GM12878 (cell line): ENCODE measurements around the gene PPP1R14D. TPM values are rescaled to one million over a fixed set of nuclear protein-coding genes. Genes with fewer than 3 reads are reported as not detected.

Experiments
- CBX3 ChIP-seq: fragments of 200-600 bp; sonication (generic); IDR thresholded peaks from 2 replicates; pipeline ENCODE4 v1.6.1; 2016; ENCODE audit warnings: low read depth, borderline replicate concordance
- CBX5 ChIP-seq: sonication (generic); IDR thresholded peaks from 2 replicates; pipeline ENCODE4 v1.6.1; 2016; ENCODE audit warnings: low read depth, moderate library complexity, mild to moderate bottlenecking, inconsistent platforms
- CREM ChIP-seq: IDR thresholded peaks from 2 replicates; pipeline ENCODE4 v1.6.1; 2014; ENCODE audit warnings: antibody characterized with exemption, low read depth
- ELK1 ChIP-seq: IDR thresholded peaks from 2 replicates; pipeline ENCODE4 v1.6.1; 2012; ENCODE audit warnings: low read depth, low read length, improper control_type of control experiment
- GABPA ChIP-seq: IDR thresholded peaks from 2 replicates; pipeline ENCODE4 v1.6.1; 2014; ENCODE audit warnings: antibody characterized with exemption, low read depth, mild to moderate bottlenecking, inconsistent platforms
- KDM1A ChIP-seq: fragments of 200-600 bp; sonication (generic); IDR thresholded peaks from 2 replicates; pipeline ENCODE4 v1.6.1; 2016; ENCODE audit warnings: borderline replicate concordance
- MEF2A ChIP-seq: IDR thresholded peaks from 2 replicates; pipeline ENCODE4 v1.6.1; 2011; ENCODE audit warnings: low read depth, mild to moderate bottlenecking, low read length, moderate library complexity; ENCODE audit not compliant: insufficient read depth
- NFIC ChIP-seq: IDR thresholded peaks from 2 replicates; pipeline ENCODE4 v1.6.1; 2012; ENCODE audit warnings: low read depth, mild to moderate bottlenecking, inconsistent platforms, low read length, moderate library complexity
- POLR2A ChIP-seq: IDR thresholded peaks from 2 replicates; pipeline ENCODE4 v1.6.1; 2011; ENCODE audit warnings: low read depth, mild to moderate bottlenecking, low read length
- RCOR1 ChIP-seq: conservative IDR thresholded peaks from 2 replicates; pipeline ENCODE4 v1.6.1; 2012; ENCODE audit warnings: low read depth, low read length, improper control_type of control experiment
- RELB ChIP-seq: fragments of 450-650 bp; IDR thresholded peaks from 2 replicates; pipeline ENCODE4 v1.6.1; 2017; ENCODE audit warnings: low read depth, mild to moderate bottlenecking, moderate library complexity
- SMAD5 ChIP-seq: IDR thresholded peaks from 2 replicates; pipeline ENCODE4 v1.6.1; 2016; ENCODE audit warnings: antibody characterized with exemption, low read depth
- STAT1 ChIP-seq: fragments of 450-650 bp; conservative IDR thresholded peaks from 2 replicates; pipeline ENCODE4 v1.6.1; 2014; ENCODE audit warnings: antibody characterized with exemption, mild to moderate bottlenecking
- TAF1 ChIP-seq: IDR thresholded peaks from 2 replicates; pipeline ENCODE4 v1.6.1; 2011; ENCODE audit warnings: mild to moderate bottlenecking, low read depth, low read length, borderline replicate concordance
- TCF7 ChIP-seq: IDR thresholded peaks from 2 replicates; pipeline ENCODE4 v1.6.1; 2014; ENCODE audit warnings: antibody characterized with exemption, borderline replicate concordance
- USF2 ChIP-seq: IDR thresholded peaks from 2 replicates; pipeline ENCODE4 v1.6.1; 2011; ENCODE audit warnings: low read depth, low read length, improper control_type of control experiment, borderline replicate concordance
- ZNF217 ChIP-seq: fragments of 450-650 bp; IDR thresholded peaks from 2 replicates; pipeline ENCODE4 v1.6.1; 2017; ENCODE audit warnings: antibody characterized with exemption, mild to moderate bottlenecking
- ZNF24 ChIP-seq: fragments of 450-650 bp; IDR thresholded peaks from 2 replicates; pipeline ENCODE4 v1.6.1; 2017; ENCODE audit warnings: antibody characterized with exemption, mild to moderate bottlenecking
- ZNF592 ChIP-seq: fragments of 450-650 bp; IDR thresholded peaks from 2 replicates; pipeline ENCODE4 v1.6.1; 2017; ENCODE audit warnings: mild to moderate bottlenecking, moderate library complexity
- ZZZ3 ChIP-seq: IDR thresholded peaks from 2 replicates; pipeline ENCODE4 v1.6.1; 2011; ENCODE audit warnings: low read depth; ENCODE audit not compliant: control insufficient read depth, insufficient read length
- polyA plus RNA-seq, 11 experiments: library from polyadenylated mRNA; depleted of rRNA in 4 of 11; unstranded in 6 of 11; stranded (reverse) in 5 of 11; fragments of >200 nt; fragmentation: Nextera tagmentation in 4 of 11; fragmentation: Illumina TruSeq in 1 of 11; extraction: Ambion mirVana in 4 of 11; extraction: Trizol in 1 of 11; gene quantifications; 1 replicate in 1 of 11; 2 replicates in 10 of 11; pipeline versions ENCODE4 v1.2.1 to v1.2.3, GENCODE V29; 2011 to 2016; ENCODE audit warnings: inconsistent platforms in 2 of 11, missing spikeins in 2 of 11, low read depth in 1 of 11
- total RNA-seq, 4 experiments: library from RNA; depleted of rRNA in 3 of 4; stranded (reverse); fragments of >200 nt in 3 of 4; fragmentation: Illumina TruSeq in 1 of 4; extraction: Trizol in 1 of 4; gene quantifications; 2 replicates each; pipeline versions ENCODE4 v1.2.1 to v1.2.3, GENCODE V29; 2013 to 2021

PPP1R14D gene
- total and polyA plus RNA-seq, 10 of the 15 experiments (the other 5 are each of a cell fraction or from before 2014, with no cell fraction given), result 0.10 TPM; not detected in 9

GRCh38 chr15:40871749-40872617 is 43.5 kb upstream of the PPP1R14D start (continued):
- peak; percentile 52; the same call in 1 of the 2 replicates for TF ChIP-seq NFIC
- TF ChIP-seq POLR2A, result no peak; the same call in 1 of the 2 replicates
- no peak; the same call in 1 of the 2 replicates for TF ChIP-seq STAT1
- peak; percentile 34; the same call in 1 of the 2 replicates for TF ChIP-seq RCOR1
- no peak for TF ChIP-seq GABPA
- peak; percentile 86 for TF ChIP-seq RELB
- TF ChIP-seq CBX5, result no peak
- TF ChIP-seq SMAD5, result 0 out of 2 replicates have a peak, but pooled peaks have one; percentile 17
- 0 out of 2 replicates have a peak, but pooled peaks have one; percentile 37 for TF ChIP-seq MEF2A
- no peak for TF ChIP-seq CBX3
- no peak for TF ChIP-seq TAF1
- TF ChIP-seq CREM, result peak; percentile 53; the same call in 1 of the 2 replicates
- TF ChIP-seq ZNF217, result no peak
- no peak for TF ChIP-seq ZZZ3
- TF ChIP-seq USF2, result no peak
- TF ChIP-seq TCF7, result no peak
- TF ChIP-seq ZNF592, result no peak
- 0 out of 2 replicates have a peak, but pooled peaks have one; percentile 25 for TF ChIP-seq ELK1
- TF ChIP-seq KDM1A, result no peak
- TF ChIP-seq ZNF24, result 0 out of 2 replicates have a peak, but pooled peaks have one; percentile 5
